22Rv1 (cell line): Measurements from ENCODE around the gene ANKRD35.

Experiments
- CTCF ChIP-seq: fragments of 450-650 bp; IDR thresholded peaks from 2 replicates; pipeline ENCODE4 v1.5.1; 2017; ENCODE audit warnings: mild to moderate bottlenecking
- ZFX ChIP-seq: fragments of 450-650 bp; IDR thresholded peaks from 2 replicates; pipeline ENCODE4 v1.6.1; 2017; ENCODE audit warnings: antibody characterized with exemption, borderline replicate concordance

GRCh38 chr1:145828367-145829026, 57.2 kb downstream of the ANKRD35 start:
- TF ChIP-seq CTCF (no peak), ZFX (no peak)
